Fibroblast of skin of right biceps (primary cell): ENCODE results near the gene TNRC6B.
"Not testable (repeated sequence)": the region's sequence is repeated elsewhere in the genome, so short reads cannot be mapped to it uniquely, and the experiment has no call there.

ENCODE experiments used
- DNase-seq: peaks from one replicate; pipeline ENCODE4 v3.0.0-alpha.2; 2013

Gene TNRC6B

DNA sequence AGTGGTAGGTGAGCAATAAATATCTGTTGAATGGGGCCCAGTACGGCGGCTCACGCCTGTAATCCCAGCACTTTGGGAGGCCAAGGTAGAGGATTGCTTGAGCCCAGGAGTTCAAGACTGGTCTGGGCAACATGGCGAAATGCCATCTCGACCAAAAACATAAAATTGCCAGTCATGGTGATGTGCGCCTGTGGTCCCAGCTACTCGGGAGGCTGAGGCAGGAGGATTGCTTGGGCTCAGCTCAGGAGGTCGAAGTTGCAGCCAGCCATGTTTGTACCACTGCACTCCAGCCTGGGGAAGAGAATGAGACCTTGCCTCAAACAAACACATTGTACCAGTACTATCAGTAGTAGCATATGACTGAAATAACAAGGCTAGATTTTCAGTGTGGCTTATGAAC is 196.8 kb downstream of the TNRC6B start:
- no peak for DNase-seq

DNA sequence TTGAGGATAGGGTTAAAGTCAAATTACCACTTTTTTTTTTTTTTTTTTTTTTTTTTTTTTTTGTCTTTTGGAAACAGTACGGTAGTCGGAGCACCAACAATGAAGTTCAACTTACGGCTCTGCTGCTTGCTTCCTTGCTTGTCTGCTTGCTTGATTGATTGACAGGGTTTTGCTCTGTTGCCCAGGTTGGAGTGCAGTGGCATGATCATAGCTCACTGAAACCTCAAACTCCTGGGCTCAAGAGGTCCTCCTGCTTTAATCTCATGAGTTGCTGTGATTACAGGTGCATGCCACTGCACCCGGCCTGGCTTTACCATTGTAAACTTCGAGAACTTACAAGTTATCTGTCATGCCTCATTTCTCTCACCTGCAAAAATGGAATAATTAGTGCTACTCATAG is 198.4 kb downstream of the TNRC6B start:
- DNase-seq, result no peak

DNA sequence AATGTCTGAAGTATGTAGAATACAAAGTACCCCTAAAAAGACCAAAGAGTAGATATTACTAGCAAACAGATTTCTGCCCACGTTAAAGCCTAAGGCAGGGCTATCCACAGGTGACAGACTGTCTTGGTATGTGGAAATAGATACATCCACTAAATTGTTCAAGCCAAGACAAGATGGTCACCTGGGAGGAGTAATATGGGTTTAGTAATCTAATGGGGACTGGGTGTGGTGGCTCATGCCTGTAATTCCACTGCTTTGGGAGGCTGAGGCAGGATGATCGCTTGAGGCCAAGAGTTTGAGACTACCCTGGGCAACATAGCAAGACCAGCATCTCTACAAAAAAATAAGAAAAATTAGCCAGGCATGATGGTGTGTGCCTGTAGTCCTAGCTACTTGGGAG is 200.2 kb downstream of the TNRC6B start:
- DNase-seq, result no peak

DNA sequence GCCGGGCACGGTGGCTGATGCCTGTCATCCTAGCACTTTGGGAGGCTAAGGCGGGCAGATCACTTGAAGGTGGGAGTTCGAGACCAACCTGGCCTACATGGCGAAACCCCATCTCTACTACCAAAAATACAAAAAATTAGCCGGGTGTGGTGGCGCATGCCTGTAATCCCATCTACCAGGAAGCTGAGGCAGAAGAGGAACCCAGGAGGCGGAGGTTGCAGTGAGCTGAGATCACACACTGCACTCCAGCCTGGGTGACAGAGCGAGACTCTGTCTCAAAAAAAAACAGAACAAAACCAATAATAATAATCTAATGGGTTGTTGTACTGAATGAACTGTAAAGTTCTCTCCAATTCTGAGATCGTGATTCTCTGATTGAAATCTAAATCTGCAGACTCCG is 200.7 kb downstream of the TNRC6B start:
- not testable (repeated sequence) for DNase-seq

DNA sequence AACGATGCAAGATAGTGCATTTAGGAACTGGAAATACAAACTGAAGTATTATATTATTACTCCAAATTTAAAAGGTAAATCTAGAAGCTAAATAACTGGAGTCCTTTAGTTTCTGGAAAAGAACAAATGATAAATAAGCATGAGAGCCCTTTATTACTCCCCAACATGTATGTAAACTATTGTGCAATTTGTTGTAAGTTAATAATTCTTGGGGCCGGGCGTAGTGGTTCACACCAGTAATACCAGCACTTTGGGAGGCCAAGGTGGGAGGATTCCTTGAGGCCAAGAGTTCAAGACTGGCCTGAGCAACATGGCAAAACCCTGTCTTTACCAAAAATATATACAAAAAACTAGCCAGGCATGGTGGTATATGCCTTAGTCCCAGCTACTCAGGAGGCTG is 203.7 kb downstream of the TNRC6B start:
- no peak for DNase-seq

DNA sequence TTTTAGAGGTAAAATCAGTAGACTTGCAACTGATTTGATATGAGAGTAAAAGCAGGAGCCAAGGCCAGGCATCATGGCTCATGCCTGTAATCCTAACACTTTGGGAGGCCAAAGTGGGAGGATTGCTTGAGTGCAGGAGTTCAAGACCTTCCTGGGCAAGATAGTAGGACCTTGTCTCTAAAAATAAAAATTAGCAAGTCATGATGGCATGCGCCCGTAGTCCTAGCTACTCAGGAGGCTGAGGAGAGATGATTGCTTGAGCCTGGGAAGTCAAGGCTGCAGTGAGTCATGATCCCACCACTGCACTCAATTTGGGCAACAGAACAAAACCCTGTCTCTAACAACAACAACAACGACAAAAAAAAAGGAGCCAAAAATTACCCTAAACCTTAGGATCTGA is 206.2 kb downstream of the TNRC6B start:
- DNase-seq, result peak; percentile 74

DNA sequence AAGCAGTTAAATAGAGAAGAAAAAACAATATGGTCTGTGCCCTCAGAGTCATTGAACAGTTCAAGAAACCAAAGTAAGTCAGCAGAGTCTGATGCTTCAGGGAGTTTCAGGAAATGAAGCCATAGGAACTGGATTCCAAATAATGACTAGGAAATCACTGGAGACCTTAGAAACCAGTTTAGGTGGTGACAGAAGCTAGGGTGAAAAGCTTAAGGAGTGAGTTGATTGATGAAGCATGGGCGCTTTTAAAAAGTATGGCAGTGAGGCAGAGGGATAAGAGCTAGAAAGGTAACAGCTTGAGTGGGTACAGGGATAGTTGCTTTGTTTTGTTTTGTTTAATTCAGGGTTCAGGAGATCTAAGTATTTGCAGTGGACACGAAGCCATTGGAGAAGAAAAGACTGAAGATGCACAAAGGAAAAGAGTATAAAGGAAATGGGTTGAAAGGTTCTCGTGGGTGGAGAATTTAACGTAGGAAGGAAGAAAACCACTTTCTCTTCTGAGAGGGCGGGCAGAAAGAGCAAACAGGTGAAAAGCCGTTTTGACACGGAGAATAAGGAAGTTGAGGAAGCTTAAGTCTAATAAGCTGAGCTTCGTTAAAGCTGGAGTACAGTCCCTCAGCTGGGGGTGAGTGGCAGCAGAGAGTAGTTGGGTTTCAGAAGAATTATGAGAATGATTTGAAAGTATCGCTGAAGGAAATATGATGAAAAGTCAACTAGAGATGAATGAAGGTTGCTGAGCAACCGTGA is 207.5 kb downstream of the TNRC6B start:
- no peak for DNase-seq
